Mesendoderm (in vitro differentiated cells): ENCODE measurements around the gene HAL.

Experiments
- DNase-seq: peaks from one replicate; pipeline ENCODE4 v3.0.0; 2013
- H2AK5ac ChIP-seq: 2 replicates; pipeline ENCODE4 v1.6.1; 2013; ENCODE audit warnings: low read length, inconsistent platforms
- H2BK120ac ChIP-seq: 2 replicates; pipeline ENCODE4 v1.6.1; 2013; ENCODE audit warnings: low read depth, mild to moderate bottlenecking, low read length, moderate library complexity, mixed read lengths
- H2BK15ac ChIP-seq: replicated peaks from 2 replicates; pipeline ENCODE4 v1.6.1; 2013; ENCODE audit warnings: low read depth, mild to moderate bottlenecking, moderate library complexity
- H2BK5ac ChIP-seq: 2 replicates; pipeline ENCODE4 v1.6.1; 2013; ENCODE audit warnings: low read length, inconsistent platforms
- H3K18ac ChIP-seq: 2 replicates; pipeline ENCODE4 v1.6.1; 2013; ENCODE audit warnings: mild to moderate bottlenecking, low read length, mixed read lengths
- H3K23ac ChIP-seq: one replicate; pipeline ENCODE4 v1.6.1; 2013; ENCODE audit warnings: low read length
- H3K27ac ChIP-seq: 2 replicates; pipeline ENCODE4 v1.5.1; 2013; ENCODE audit warnings: low read depth, mild to moderate bottlenecking, inconsistent platforms, low read length, moderate library complexity
- H3K27me3 ChIP-seq: 2 replicates; pipeline ENCODE4 v1.6.1; 2013; ENCODE audit warnings: low read length, control low read depth, mild to moderate bottlenecking, inconsistent platforms; ENCODE audit not compliant: insufficient read depth, poor library complexity
- H3K36me3 ChIP-seq: 2 replicates; pipeline ENCODE4 v1.6.1; 2013; ENCODE audit warnings: low read length, inconsistent platforms; ENCODE audit not compliant: control insufficient read depth, insufficient read depth
- H3K4ac ChIP-seq: one replicate; pipeline ENCODE4 v1.6.1; 2013; ENCODE audit warnings: low read depth, mild to moderate bottlenecking, low read length, moderate library complexity
- H3K4me1 ChIP-seq: 2 replicates; pipeline ENCODE4 v1.6.1; 2013; ENCODE audit warnings: low read depth, low read length, inconsistent platforms; ENCODE audit not compliant: control insufficient read depth
- H3K4me2 ChIP-seq: 2 replicates; pipeline ENCODE4 v1.6.1; 2013; ENCODE audit warnings: low read length
- H3K4me3 ChIP-seq: 2 replicates; pipeline ENCODE4 v1.5.1; 2013; ENCODE audit warnings: mild to moderate bottlenecking, low read length
- H3K56ac ChIP-seq: one replicate; pipeline ENCODE4 v1.6.1; 2013; ENCODE audit warnings: low read length
- H3K79me1 ChIP-seq: 2 replicates; pipeline ENCODE4 v1.6.1; 2013; ENCODE audit warnings: low read length, inconsistent platforms
- H3K79me2 ChIP-seq: 2 replicates; pipeline ENCODE4 v1.6.1; 2013; ENCODE audit warnings: mild to moderate bottlenecking, low read length; ENCODE audit not compliant: control insufficient read depth, insufficient read depth
- H3K9ac ChIP-seq: 2 replicates; pipeline ENCODE4 v1.6.1; 2013; ENCODE audit warnings: low read length, inconsistent platforms
- H4K5ac ChIP-seq: one replicate; pipeline ENCODE4 v1.6.1; 2013; ENCODE audit warnings: low read length
- H4K8ac ChIP-seq: one replicate; pipeline ENCODE4 v1.6.1; 2013; ENCODE audit warnings: low read depth, mild to moderate bottlenecking, control low read depth, low read length, moderate library complexity
- WGBS: extraction: QIAGEN DNeasy Blood & Tissue Kit; methylation state at CpG from one replicate; pipeline ENCODE4 v1.1.7; 2013; ENCODE audit warnings: low lambda C conversion rate, missing lambda C conversion rate; ENCODE audit not compliant: insufficient coverage; ENCODE audit errors: extremely low coverage; 5-methylcytosine and 5-hydroxymethylcytosine counted together

The HAL gene

GRCh38 chr12:95949477-95950206, 46.5 kb downstream of the HAL start:
- Histone ChIP-seq H3K4ac (no peak overlapping the region), H3K27ac (no peak overlapping the region), H3K4me3 (no peak overlapping the region), H3K27me3 (no peaks in the 10 kb centered on the region), H3K56ac (no peak overlapping the region), H3K79me2 (no peaks in the 10 kb centered on the region), H3K4me2 (no peak overlapping the region), H2BK5ac (no peak overlapping the region), H3K18ac (no peak overlapping the region), H2BK120ac (no peak overlapping the region), H3K4me1 (no peaks in the 10 kb centered on the region), H2BK15ac (no peak overlapping the region), H4K8ac (no peak overlapping the region), H3K79me1 (no peaks in the 10 kb centered on the region), H3K9ac (no peak overlapping the region), H4K5ac (no peak overlapping the region), H3K23ac (no peak overlapping the region), H2AK5ac (no peak overlapping the region), H3K36me3 (no peaks in the 10 kb centered on the region)
- no CpG with 5 or more reads among the region's 4 CpGs for WGBS
- no peak for DNase-seq

GRCh38 chr12:95944108-95944704, 51.9 kb downstream of the HAL start:
- no peak overlapping the region for H3K4ac ChIP-seq
- no peak overlapping the region for H3K18ac ChIP-seq
- no peak overlapping the region for H2BK5ac ChIP-seq
- H2BK15ac ChIP-seq = no peak overlapping the region
- no CpG with 5 or more reads among the region's 10 CpGs for WGBS
- no peak for DNase-seq
- no peak overlapping the region for H3K4me2 ChIP-seq
- no peak overlapping the region for H3K27ac ChIP-seq
- H4K5ac ChIP-seq = no peak overlapping the region
- H4K8ac ChIP-seq = no peak overlapping the region
- no peak overlapping the region for H3K56ac ChIP-seq
- H3K79me2 ChIP-seq = no peaks in the 10 kb centered on the region
- H3K4me3 ChIP-seq = no peak overlapping the region
- no peaks in the 10 kb centered on the region for H3K27me3 ChIP-seq
- no peaks in the 10 kb centered on the region for H3K36me3 ChIP-seq
- no peaks in the 10 kb centered on the region for H3K4me1 ChIP-seq
- H3K9ac ChIP-seq = no peak overlapping the region
- H2BK120ac ChIP-seq = no peak overlapping the region
- no peaks in the 10 kb centered on the region for H3K79me1 ChIP-seq
- H3K23ac ChIP-seq = no peak overlapping the region
- no peak overlapping the region for H2AK5ac ChIP-seq

- peak within 1 kb of the TSS; percentile 91 for H4K8ac ChIP-seq
- no peak within 1 kb of the TSS for H4K5ac ChIP-seq
- no CpG with 5 or more reads among the region's 38 CpGs for WGBS
- H3K9ac ChIP-seq = peak within 1 kb of the TSS; percentile 80
- no peaks in the 10 kb centered on the region for H3K36me3 ChIP-seq
- no peaks in the 10 kb centered on the region for H3K79me1 ChIP-seq
- no peak within 1 kb of the TSS for H3K23ac ChIP-seq
- H2BK15ac ChIP-seq = peak within 1 kb of the TSS; percentile 47
- H3K4me3 ChIP-seq = peak within 1 kb of the TSS; percentile 74
- no peaks in the 10 kb centered on the region for H3K27me3 ChIP-seq
- H3K27ac ChIP-seq = no peak within 1 kb of the TSS
- H2AK5ac ChIP-seq = no peak within 1 kb of the TSS
- no peaks in the 10 kb centered on the region for H3K79me2 ChIP-seq
- DNase-seq = peak; percentile 75
- H3K56ac ChIP-seq = peak within 1 kb of the TSS; percentile 90
- H3K4me1 ChIP-seq = no peaks in the 10 kb centered on the region
- peak within 1 kb of the TSS; percentile 95 for H3K4ac ChIP-seq
- peak within 1 kb of the TSS; percentile 98 for H3K18ac ChIP-seq
- no peak within 1 kb of the TSS for H2BK120ac ChIP-seq
- no peak within 1 kb of the TSS for H2BK5ac ChIP-seq
- H3K4me2 ChIP-seq = peak within 1 kb of the TSS; percentile 73
Observed at GRCh38 chr12:95943330-95943842, 52.8 kb downstream of the HAL start, which contains the start of gene AMDHD1. Gene AMDHD1, plus strand, starts transcription at chr12:95943331. Its CDS starts 68 bp downstream, at chr12:95943399.

- Histone ChIP-seq H2BK5ac (no peak within 1 kb of the TSS), H3K9ac (peak within 1 kb of the TSS; percentile 80), H3K27ac (no peak within 1 kb of the TSS), H3K23ac (no peak within 1 kb of the TSS), H4K5ac (no peak within 1 kb of the TSS), H3K18ac (peak within 1 kb of the TSS; percentile 98), H3K79me2 (no peaks in the 10 kb centered on the region), H2BK15ac (peak within 1 kb of the TSS; percentile 47), H3K4me1 (no peaks in the 10 kb centered on the region), H2AK5ac (no peak within 1 kb of the TSS), H4K8ac (peak within 1 kb of the TSS; percentile 91), H3K4ac (peak within 1 kb of the TSS; percentile 95), H3K79me1 (no peaks in the 10 kb centered on the region), H3K56ac (peak within 1 kb of the TSS; percentile 90), H3K4me3 (peak within 1 kb of the TSS; percentile 74), H3K36me3 (no peaks in the 10 kb centered on the region), H3K27me3 (no peaks in the 10 kb centered on the region), H2BK120ac (no peak within 1 kb of the TSS), H3K4me2 (peak within 1 kb of the TSS; percentile 73)
- WGBS = no CpG with 5 or more reads among the region's 51 CpGs
- DNase-seq = peak; percentile 75
Observed at GRCh38 chr12:95942524-95943329, 53.4 kb downstream of the HAL start, which contains the start of gene CCDC38. Gene CCDC38, minus strand, starts transcription at chr12:95942614. Its CDS starts 6,105 bp downstream, at chr12:95936509.

GRCh38 chr12:95942101-95942523, 54.0 kb downstream of the HAL start:
- Histone ChIP-seq H2BK15ac (no peak overlapping the region), H4K8ac (no peak overlapping the region)
- DNase-seq = peak; percentile 67

More at GRCh38 chr12:95942101-95942523, 54.0 kb downstream of the HAL start:
- Histone ChIP-seq H3K36me3 (no peaks in the 10 kb centered on the region), H2BK120ac (no peak overlapping the region), H3K27ac (no peak overlapping the region), H3K4ac (no peak overlapping the region), H3K56ac (peak overlapping the region; percentile 90), H3K27me3 (no peaks in the 10 kb centered on the region), H3K9ac (peak overlapping the region; percentile 80), H4K5ac (no peak overlapping the region), H3K18ac (peak overlapping the region; percentile 98), H3K23ac (no peak overlapping the region), H3K4me2 (peak overlapping the region; percentile 73), H3K79me2 (no peaks in the 10 kb centered on the region), H3K4me1 (no peaks in the 10 kb centered on the region), H3K79me1 (no peaks in the 10 kb centered on the region), H2BK5ac (no peak overlapping the region), H2AK5ac (no peak overlapping the region), H3K4me3 (peak overlapping the region; percentile 74)
- no CpG with 5 or more reads among the region's 13 CpGs for WGBS
